Glutamatergic neuron (in vitro differentiated cells): Measurements from ENCODE around the gene PDE1C. TPM values are rescaled to one million over a fixed set of nuclear protein-coding genes. Genes with fewer than 3 reads are reported as not detected.
"Not testable (repeated sequence)": the region's sequence is repeated elsewhere in the genome, so short reads cannot be mapped to it uniquely, and the experiment has no call there.

ENCODE experiments used
- DNase-seq: peaks from one replicate; pipeline ENCODE4 v3.0.0; 2022
- H3K27ac Mint-ChIP-seq: one replicate; pipeline ENCODE4 v1.8.0; 2020; ENCODE audit warnings: mild to moderate bottlenecking, mixed read lengths, inconsistent platforms; ENCODE audit not compliant: unreplicated experiment
- H3K27me3 Mint-ChIP-seq: one replicate; pipeline ENCODE4 v1.8.0; 2020; ENCODE audit warnings: mild to moderate bottlenecking, moderate library complexity, mixed read lengths, inconsistent platforms; ENCODE audit not compliant: unreplicated experiment
- H3K36me3 Mint-ChIP-seq: one replicate; pipeline ENCODE4 v1.8.0; 2020; ENCODE audit warnings: mild to moderate bottlenecking, mixed read lengths, inconsistent platforms; ENCODE audit not compliant: unreplicated experiment
- H3K4me1 Mint-ChIP-seq: one replicate; pipeline ENCODE4 v1.8.0; 2020; ENCODE audit warnings: mild to moderate bottlenecking, low read depth, mixed read lengths, inconsistent platforms; ENCODE audit not compliant: unreplicated experiment
- H3K4me3 Mint-ChIP-seq: one replicate; pipeline ENCODE4 v1.8.0; 2020; ENCODE audit warnings: mild to moderate bottlenecking, mixed read lengths, inconsistent platforms; ENCODE audit not compliant: unreplicated experiment
- H3K9me3 Mint-ChIP-seq: one replicate; pipeline ENCODE4 v1.8.0; 2020; ENCODE audit warnings: mild to moderate bottlenecking, moderate library complexity, mixed read lengths, inconsistent platforms; ENCODE audit not compliant: unreplicated experiment
- CTCF ChIP-seq: fragments of 200-600 bp; sonication (generic); IDR thresholded peaks from one replicate; pipeline ENCODE4 v1.5.0; 2021; ENCODE audit not compliant: partially characterized antibody, unreplicated experiment
- total RNA-seq: library from RNA; stranded (reverse); fragmentation: NEBNext Ultra II Directional; extraction: Animal tissue kit (Norgen Biotek cat#: 25700); gene quantifications from one replicate; pipeline ENCODE4 v1.2.1, GENCODE V29; 2021; ENCODE audit not compliant: unreplicated experiment

The PDE1C gene
- total RNA-seq, 1 donor from 2014 or later: 3.3 TPM

- TF ChIP-seq CTCF: no peak
- no peak for DNase-seq
- H3K36me3 Mint-ChIP-seq: peaks cover 5% of the 10 kb centered on the region
- peaks cover 2% of the 10 kb centered on the region for H3K27me3 Mint-ChIP-seq
- peaks cover 11% of the 10 kb centered on the region for H3K4me1 Mint-ChIP-seq
- no peak overlapping the region for H3K27ac Mint-ChIP-seq
- no peaks in the 10 kb centered on the region for H3K9me3 Mint-ChIP-seq
- H3K4me3 Mint-ChIP-seq: no peak overlapping the region
Measured at GRCh38 chr7:32022966-32023365, 47.2 kb downstream of the PDE1C start.

GRCh38 chr7:32020551-32021159 is 49.6 kb downstream of the PDE1C start:
- no peak for DNase-seq
- no peaks in the 10 kb centered on the region for H3K9me3 Mint-ChIP-seq
- no peak overlapping the region for H3K4me3 Mint-ChIP-seq
- no peak for TF ChIP-seq CTCF
- peaks cover 11% of the 10 kb centered on the region for H3K4me1 Mint-ChIP-seq
- no peak overlapping the region for H3K27ac Mint-ChIP-seq
- no peaks in the 10 kb centered on the region for H3K27me3 Mint-ChIP-seq
- H3K36me3 Mint-ChIP-seq: peaks cover 5% of the 10 kb centered on the region

GRCh38 chr7:32018845-32019578 is 51.2 kb downstream of the PDE1C start:
- Mint-ChIP-seq H3K9me3 (no peaks in the 10 kb centered on the region), H3K4me1 (no peaks in the 10 kb centered on the region), H3K27me3 (no peaks in the 10 kb centered on the region), H3K27ac (no peak overlapping the region), H3K4me3 (no peak overlapping the region), H3K36me3 (no peaks in the 10 kb centered on the region)
- TF ChIP-seq CTCF: no peak
- no peak for DNase-seq

GRCh38 chr7:32015133-32015532 is 55.1 kb downstream of the PDE1C start:
- TF ChIP-seq CTCF: no peak
- peak overlapping the region; percentile 1 for H3K27ac Mint-ChIP-seq
- DNase-seq: no peak

GRCh38 chr7:32013471-32013870 is 56.7 kb downstream of the PDE1C start:
- peaks cover 11% of the 10 kb centered on the region for H3K36me3 Mint-ChIP-seq
- not testable (repeated sequence) for H3K9me3 Mint-ChIP-seq, H3K4me3 Mint-ChIP-seq, H3K27me3 Mint-ChIP-seq, H3K4me1 Mint-ChIP-seq, H3K27ac Mint-ChIP-seq, DNase-seq

More at GRCh38 chr7:32015133-32015532, 55.1 kb downstream of the PDE1C start:
- peaks cover 1% of the 10 kb centered on the region for H3K27me3 Mint-ChIP-seq
- H3K36me3 Mint-ChIP-seq: peaks cover 11% of the 10 kb centered on the region
- H3K4me1 Mint-ChIP-seq: no peaks in the 10 kb centered on the region
- no peaks in the 10 kb centered on the region for H3K9me3 Mint-ChIP-seq
- H3K4me3 Mint-ChIP-seq: no peak overlapping the region
